WTC11 (cell line): Measurements from ENCODE around the gene ELAVL1. TPM values are rescaled to one million over a fixed set of nuclear protein-coding genes. Genes with fewer than 3 reads are reported as not detected.

Experiments
- ATAC-seq: fragments of 200-7000 bp; cut with Tn5 transposase; 2 replicates; pipeline ENCODE4 v1.10.0; 2021; ENCODE audit warnings: mild to moderate bottlenecking, moderate library complexity
- CTCF ChIA-PET: fragments of 300-600 bp; sonication (Branson Sonifier 250); formaldehyde crosslinking; loops from one replicate; lab custom pipeline; 2021; ENCODE audit warnings: antibody characterized with exemption; lab: Charles Lee
- POLR2A ChIA-PET: fragments of 350-600 bp; sonication (Branson Sonifier 250); formaldehyde crosslinking; loops from one replicate; lab custom pipeline; 2021; ENCODE audit warnings: antibody characterized with exemption; lab: Charles Lee
- DNase-seq: peaks from one replicate; pipeline ENCODE4 v3.0.0; 2021; ENCODE audit warnings: low spot score
- H3K27ac Mint-ChIP-seq: 2 replicates; pipeline ENCODE4 v1.8.0; 2021; ENCODE audit warnings: mixed read lengths
- H3K27me3 Mint-ChIP-seq: 2 replicates; pipeline ENCODE4 v1.8.0; 2021; ENCODE audit warnings: low read depth, mild to moderate bottlenecking, moderate library complexity, mixed read lengths
- H3K36me3 Mint-ChIP-seq: 2 replicates; pipeline ENCODE4 v1.8.0; 2021; ENCODE audit warnings: mixed read lengths
- H3K4me1 Mint-ChIP-seq: 2 replicates; pipeline ENCODE4 v1.8.0; 2022; ENCODE audit warnings: mixed read lengths
- H3K4me3 Mint-ChIP-seq: 2 replicates; pipeline ENCODE4 v1.8.0; 2021; ENCODE audit warnings: mild to moderate bottlenecking, moderate library complexity, mixed read lengths
- H3K9me3 Mint-ChIP-seq: 2 replicates; pipeline ENCODE4 v1.8.0; 2021; ENCODE audit warnings: mixed read lengths
- AFF4 ChIP-seq: sonication (generic); formaldehyde crosslinking; IDR thresholded peaks from 2 replicates; pipeline ENCODE4 v1.8.1; 2023; ENCODE audit warnings: mild to moderate bottlenecking, missing genetic modification reagents, borderline replicate concordance
- ATF3 ChIP-seq: sonication (generic); formaldehyde crosslinking; conservative IDR thresholded peaks from 2 replicates; pipeline ENCODE4 v1.8.1; 2022; ENCODE audit warnings: mild to moderate bottlenecking, missing genetic modification reagents
- E2F1 ChIP-seq: sonication (generic); formaldehyde crosslinking; IDR thresholded peaks from 2 replicates; pipeline ENCODE4 v1.8.0; 2022; ENCODE audit warnings: mild to moderate bottlenecking, missing genetic modification reagents
- E2F5 ChIP-seq: sonication (generic); formaldehyde crosslinking; IDR thresholded peaks from 2 replicates; pipeline ENCODE4 v1.8.1; 2022; ENCODE audit warnings: mild to moderate bottlenecking, moderate library complexity, missing genetic modification reagents
- ELF4 ChIP-seq: sonication (generic); formaldehyde crosslinking; IDR thresholded peaks from 2 replicates; pipeline ENCODE4 v1.8.1; 2022; ENCODE audit warnings: low read depth, mild to moderate bottlenecking, moderate library complexity, missing genetic modification reagents
- FOXP1 ChIP-seq: sonication (generic); formaldehyde crosslinking; IDR thresholded peaks from 2 replicates; pipeline ENCODE4 v1.8.0; 2022; ENCODE audit warnings: missing genetic modification reagents, mild to moderate bottlenecking, moderate library complexity, borderline replicate concordance
- FOXP4 ChIP-seq: sonication (generic); formaldehyde crosslinking; IDR thresholded peaks from 2 replicates; pipeline ENCODE4 v1.8.0; 2022; ENCODE audit warnings: mild to moderate bottlenecking, missing genetic modification reagents
- GABPB1 ChIP-seq: sonication (generic); formaldehyde crosslinking; IDR thresholded peaks from 2 replicates; pipeline ENCODE4 v1.8.1; 2023; ENCODE audit warnings: mild to moderate bottlenecking, missing genetic modification reagents
- GRHL2 ChIP-seq: fragments of 250-450 bp; sonication (Bioruptor Pico); IDR thresholded peaks from 2 replicates; pipeline ENCODE4 v1.8.0; 2022; ENCODE audit warnings: mild to moderate bottlenecking, moderate library complexity; ENCODE audit not compliant: insufficient replicate concordance, severe bottlenecking
- MYBL2 ChIP-seq: sonication (generic); formaldehyde crosslinking; IDR thresholded peaks from 2 replicates; pipeline ENCODE4 v1.8.1; 2023; ENCODE audit warnings: mild to moderate bottlenecking, moderate library complexity, missing genetic modification reagents
- NR1H2 ChIP-seq: sonication (generic); formaldehyde crosslinking; IDR thresholded peaks from 2 replicates; pipeline ENCODE4 v1.9.0; 2021; ENCODE audit warnings: mild to moderate bottlenecking, moderate library complexity, missing genetic modification reagents
- OVOL2 ChIP-seq: fragments of 250-450 bp; sonication (Bioruptor Pico); IDR thresholded peaks from 2 replicates; pipeline ENCODE4 v1.9.0; 2021; ENCODE audit warnings: mild to moderate bottlenecking, borderline replicate concordance
- RELA ChIP-seq: sonication (generic); formaldehyde crosslinking; IDR thresholded peaks from 2 replicates; pipeline ENCODE4 v1.8.1; 2022; ENCODE audit warnings: missing genetic modification reagents, mild to moderate bottlenecking, borderline replicate concordance
- RORB ChIP-seq: fragments of 250-450 bp; sonication (Bioruptor Pico); IDR thresholded peaks from 2 replicates; pipeline ENCODE4 v1.9.0; 2021; ENCODE audit warnings: mild to moderate bottlenecking
- SMAD3 ChIP-seq: sonication (generic); formaldehyde crosslinking; IDR thresholded peaks from 2 replicates; pipeline ENCODE4 v1.8.0; 2022; ENCODE audit warnings: missing genetic modification reagents, mild to moderate bottlenecking, borderline replicate concordance
- SMAD4 ChIP-seq: sonication (generic); formaldehyde crosslinking; IDR thresholded peaks from 2 replicates; pipeline ENCODE4 v1.8.0; 2022; ENCODE audit warnings: mild to moderate bottlenecking, missing genetic modification reagents
- SOX15 ChIP-seq: fragments of 250-450 bp; sonication (Bioruptor Pico); IDR thresholded peaks from 2 replicates; pipeline ENCODE4 v1.9.0; 2021; ENCODE audit warnings: mild to moderate bottlenecking
- USF2 ChIP-seq: sonication (generic); formaldehyde crosslinking; IDR thresholded peaks from 2 replicates; pipeline ENCODE4 v1.8.1; 2023; ENCODE audit warnings: mild to moderate bottlenecking, missing genetic modification reagents, moderate library complexity
- ZMAT4 ChIP-seq: fragments of 250-450 bp; sonication (Bioruptor Pico); IDR thresholded peaks from 2 replicates; pipeline ENCODE4 v1.9.0; 2021; ENCODE audit warnings: mild to moderate bottlenecking
- ZNF396 ChIP-seq: fragments of 250-450 bp; sonication (Bioruptor Pico); IDR thresholded peaks from 2 replicates; pipeline ENCODE4 v1.8.0; 2021; ENCODE audit warnings: mild to moderate bottlenecking, moderate library complexity, borderline replicate concordance
- total RNA-seq: library from RNA; stranded (reverse); gene quantifications from 3 replicates; pipeline ENCODE4 v1.2.3, GENCODE V29; 2021

ELAVL1 gene
- total RNA-seq, 1 experiment from 2014 or later, result 160 TPM

- H3K36me3 Mint-ChIP-seq, result peaks cover 56% of the 10 kb centered on the region
- peaks cover 2% of the 10 kb centered on the region; the same call in 1 of the 2 replicates for H3K4me1 Mint-ChIP-seq
- ATAC-seq, result no peak
- TF ChIP-seq ZNF396 (no peak), SOX15 (CRISPR knock-in tag) (no peak), USF2 (CRISPR knock-in tag) (no peak), FOXP4 (CRISPR knock-in tag) (no peak), GABPB1 (CRISPR knock-in tag) (no peak), ZMAT4 (CRISPR knock-in tag) (no peak), E2F1 (CRISPR knock-in tag) (no peak), OVOL2 (CRISPR knock-in tag) (no peak), RORB (CRISPR knock-in tag) (no peak), GRHL2 (CRISPR knock-in tag) (no peak), FOXP1 (CRISPR knock-in tag) (no peak), NR1H2 (CRISPR knock-in tag) (no peak), MYBL2 (no peak), ATF3 (no peak), SMAD4 (CRISPR knock-in tag) (no peak), SMAD3 (CRISPR knock-in tag) (no peak), ELF4 (CRISPR knock-in tag) (no peak), E2F5 (CRISPR knock-in tag) (no peak), RELA (CRISPR knock-in tag) (no peak), AFF4 (CRISPR knock-in tag) (no peak)
- ChIA-PET CTCF (no interaction called here), POLR2A (no interaction called here)
- H3K27me3 Mint-ChIP-seq, result no peaks in the 10 kb centered on the region
- H3K27ac Mint-ChIP-seq, result peak overlapping the region; percentile 17; the same call in 1 of the 2 replicates
- no peaks in the 10 kb centered on the region for H3K9me3 Mint-ChIP-seq
- DNase-seq, result no peak
- no peak overlapping the region for H3K4me3 Mint-ChIP-seq
Observed at GRCh38 chr19:7962644-7963268, 42.7 kb downstream of the ELAVL1 start.
